Stomach (tissue), 9 donors: ENCODE measurements around the gene CES4A. TPM values are rescaled to one million over a fixed set of nuclear protein-coding genes. Genes with fewer than 3 reads are reported as not detected.
A peak's percentile ranks its signal among the peaks of the same experiment; 100 is the strongest.

Source experiments
- DNase-seq, 2 donors: peaks; one replicate each; pipeline versions ENCODE4 v3.0.0 to v3.0.0-alpha.2; 2013 to 2019
- H3K27ac ChIP-seq, 5 donors: fragments of 200-600 bp in 4 of 5; sonication (generic) in 4 of 5; one replicate each; pipeline ENCODE4 v1.5.1; 2013 to 2019; ENCODE audit warnings: mild to moderate bottlenecking in 1 of 5, moderate library complexity in 1 of 5
- H3K27me3 ChIP-seq, 3 donors: fragments of 200-600 bp; sonication (generic); one replicate each; pipeline ENCODE4 v1.5.1; 2017 to 2019; ENCODE audit warnings: mixed run types in 1 of 3
- H3K36me3 ChIP-seq, 4 donors: fragments of 200-600 bp; sonication (generic); 1 replicate in 3 of 4; 2 replicates in 1 of 4; pipeline ENCODE4 v1.5.1; 2016 to 2019
- H3K4me1 ChIP-seq, 4 donors: fragments of 200-600 bp; sonication (generic); one replicate each; pipeline ENCODE4 v1.5.1; 2016 to 2019
- H3K4me3 ChIP-seq, 4 donors: fragments of 200-600 bp; sonication (generic) in 3 of 4; one replicate each; pipeline ENCODE4 v1.5.1; 2016 to 2019; ENCODE audit warnings: mild to moderate bottlenecking in 1 of 4
- H3K9me3 ChIP-seq, 4 donors: fragments of 200-600 bp; sonication (generic); one replicate each; pipeline ENCODE4 v1.5.1; 2016 to 2019
- CTCF ChIP-seq, 7 experiments: fragments of 450-650 bp in 4 of 7; fragments of 200-600 bp in 3 of 7; sonication (generic) in 3 of 7; IDR thresholded peaks; one replicate each; pipeline ENCODE4 v1.5.1; 2016 to 2019; ENCODE audit warnings: antibody characterized with exemption in 7 of 7, control low read depth in 2 of 7, mild to moderate bottlenecking in 1 of 7
- EP300 ChIP-seq: sonication (generic); formaldehyde crosslinking; IDR thresholded peaks from one replicate; pipeline ENCODE4 v1.6.1; 2017; ENCODE audit warnings: antibody characterized with exemption
- POLR2A ChIP-seq, 4 donors: fragments of 450-650 bp; IDR thresholded peaks; one replicate each; pipeline ENCODE4 v1.6.1; 2016; ENCODE audit warnings: antibody characterized with exemption in 4 of 4, control low read depth in 2 of 4, mild to moderate bottlenecking in 1 of 4, moderate library complexity in 1 of 4
- POLR2AphosphoS5 ChIP-seq, 3 donors: sonication (generic); formaldehyde crosslinking; IDR thresholded peaks; one replicate each; pipeline ENCODE4 v1.6.1; 2016; ENCODE audit warnings: antibody characterized with exemption in 3 of 3
- WGBS, 5 donors: extraction: QIAGEN DNeasy Blood & Tissue Kit in 3 of 5; methylation state at CpG; one replicate each; pipeline versions ENCODE4 v1.1.5 to v1.1.7; 2013 to 2018; 5-methylcytosine and 5-hydroxymethylcytosine counted together
- intact Hi-C: fragments of 100-400 bp; cut with DNase I; formaldehyde crosslinking; loops from one replicate; pipeline ENCODE4 v1.15.1; 2023; ENCODE audit warnings: low total_unique reads
- polyA plus RNA-seq, 3 donors: library from polyadenylated mRNA; stranded (reverse); fragments of 200-250 nt; gene quantifications; one replicate each; pipeline ENCODE4 v1.2.3, GENCODE V29; 2013
- total RNA-seq, 5 donors: library from RNA; depleted of rRNA; stranded (reverse); fragments of >200 nt; gene quantifications; one replicate each; pipeline versions ENCODE4 v1.1.0 to v1.2.3, GENCODE V29; 2014 to 2016
- donor health status: healthy with polysubstance abuse.
- donor health status: Bipolar disorder and iron deficiency.
- donor health status: healthy.

CES4A gene
- total and polyA plus RNA-seq, 8 donors = 3.2 to 22.3 (median 5.5) TPM

GRCh38 chr16:67017810-67018488 lies 29.6 kb downstream of the CES4A start:
- Histone ChIP-seq H3K27ac (no peak overlapping the region), H3K4me3 (no peak overlapping the region), H3K9me3 (no peaks in the 10 kb centered on the region), H3K4me1 (peaks cover 17 to 27% (median 25%) of the 10 kb centered on the region in 4 donors), H3K27me3 (peaks cover 0 to 25% (median 17%) of the 10 kb centered on the region in 3 donors), H3K36me3 (no peaks in the 10 kb centered on the region)
- TF ChIP-seq CTCF (IDR thresholded peaks at IDR 0.05) = peak in 5 of 7 experiments; percentile 59 to 95 (median 64)
- no peak for TF ChIP-seq EP300
- TF ChIP-seq POLR2AphosphoS5 (IDR thresholded peaks at IDR 0.05) = peak in 1 of 3 donors; percentile 64
- DNase-seq = peak; percentile 87 to 93
- intact Hi-C loops = no loop called here
- 24 to 32% (median 30%) methylated on average over 6 of the region's 6 CpGs for WGBS, 5 donors

- WGBS, 5 donors = 75 to 86% (median 85%) methylated on average over 8 of the region's 8 CpGs
- H3K36me3 ChIP-seq = no peaks in the 10 kb centered on the region
- peaks cover 0 to 13% (median 5%) of the 10 kb centered on the region in 3 donors for H3K27me3 ChIP-seq
- H3K27ac ChIP-seq = no peak overlapping the region
- no peak for TF ChIP-seq EP300
- TF ChIP-seq POLR2AphosphoS5 (IDR thresholded peaks at IDR 0.05) = no peak
- TF ChIP-seq POLR2A (IDR thresholded peaks at IDR 0.05) = no peak
- no peak for TF ChIP-seq CTCF (IDR thresholded peaks at IDR 0.05)
- no peaks in the 10 kb centered on the region for H3K9me3 ChIP-seq
- no peak for DNase-seq
- intact Hi-C loops = no loop called here
- H3K4me1 ChIP-seq = peaks cover 6 to 30% (median 22%) of the 10 kb centered on the region in 4 donors
- no peak overlapping the region for H3K4me3 ChIP-seq
Measured at GRCh38 chr16:67019171-67019570, 30.8 kb downstream of the CES4A start.

- H3K4me1 ChIP-seq = peaks cover 0 to 23% (median 16%) of the 10 kb centered on the region in 4 donors
- H3K27me3 ChIP-seq = no peaks in the 10 kb centered on the region
- H3K27ac ChIP-seq = no peak overlapping the region
- 75 to 91% (median 90%) methylated on average over 3 of the region's 3 CpGs for WGBS, 5 donors
- TF ChIP-seq EP300 (no peak), POLR2AphosphoS5 (IDR thresholded peaks at IDR 0.05) (no peak), CTCF (IDR thresholded peaks at IDR 0.05) (no peak), POLR2A (IDR thresholded peaks at IDR 0.05) (no peak)
- no peaks in the 10 kb centered on the region for H3K9me3 ChIP-seq
- no peak overlapping the region for H3K4me3 ChIP-seq
- H3K36me3 ChIP-seq = no peaks in the 10 kb centered on the region
- intact Hi-C loops = no loop called here
- DNase-seq = peak in 1 of 2 donors; percentile 1
Measured at GRCh38 chr16:67021321-67021720, 32.9 kb downstream of the CES4A start.

GRCh38 chr16:67022531-67023214 lies 34.3 kb downstream of the CES4A start:
- peak overlapping the region in 2 of 5 donors; percentile 32 to 39 for H3K27ac ChIP-seq
- TF ChIP-seq EP300 (no peak), POLR2AphosphoS5 (IDR thresholded peaks at IDR 0.05) (peak in 2 of 3 donors; percentile 76 to 78)
- DNase-seq = peak in 1 of 2 donors; percentile 26
- H3K36me3 ChIP-seq = no peaks in the 10 kb centered on the region
- intact Hi-C loops = no loop called here
- H3K9me3 ChIP-seq = no peaks in the 10 kb centered on the region
- no peak overlapping the region for H3K4me3 ChIP-seq
- 29 to 53% (median 30%) methylated on average over 4 of the region's 4 CpGs for WGBS, 5 donors
- peaks cover 0 to 23% (median 16%) of the 10 kb centered on the region in 4 donors for H3K4me1 ChIP-seq
- no peaks in the 10 kb centered on the region for H3K27me3 ChIP-seq
